Suprapubic skin (tissue), 4 donors: ENCODE measurements around the gene MEIOB. TPM values are rescaled to one million over a fixed set of nuclear protein-coding genes. Genes with fewer than 3 reads are reported as not detected.

ENCODE experiments used
- DNase-seq, 2 donors: peaks; one replicate each; pipeline ENCODE4 v3.0.0-alpha.2; 2019; ENCODE audit warnings: low spot score in 2 of 2
- H3K27ac ChIP-seq: fragments of 200-600 bp; sonication (generic); one replicate; pipeline ENCODE4 v1.5.1; 2019
- H3K27me3 ChIP-seq: fragments of 200-600 bp; sonication (generic); one replicate; pipeline ENCODE4 v1.5.1; 2019
- H3K36me3 ChIP-seq: fragments of 200-600 bp; sonication (generic); one replicate; pipeline ENCODE4 v1.5.1; 2019
- H3K4me1 ChIP-seq: fragments of 200-600 bp; sonication (generic); one replicate; pipeline ENCODE4 v1.5.1; 2019
- H3K4me3 ChIP-seq: fragments of 200-600 bp; sonication (generic); one replicate; pipeline ENCODE4 v1.5.1; 2019; ENCODE audit warnings: mild to moderate bottlenecking
- H3K9me3 ChIP-seq: fragments of 200-600 bp; sonication (generic); one replicate; pipeline ENCODE4 v1.5.1; 2019
- EP300 ChIP-seq: sonication (generic); formaldehyde crosslinking; IDR thresholded peaks from one replicate; pipeline ENCODE4 v1.6.1; 2017; ENCODE audit warnings: antibody characterized with exemption
- POLR2A ChIP-seq, 2 donors: fragments of 450-650 bp; IDR thresholded peaks; one replicate each; pipeline ENCODE4 v1.6.1; 2017; ENCODE audit warnings: antibody characterized with exemption in 2 of 2, mild to moderate bottlenecking in 2 of 2, moderate library complexity in 2 of 2
- POLR2AphosphoS5 ChIP-seq, 3 donors: sonication (generic); formaldehyde crosslinking; IDR thresholded peaks; one replicate each; pipeline ENCODE4 v1.6.1; 2017; ENCODE audit warnings: antibody characterized with exemption in 3 of 3
- WGBS: methylation state at CpG from one replicate; pipeline ENCODE4 v1.1.5; 2018; 5-methylcytosine and 5-hydroxymethylcytosine counted together
- total RNA-seq, 4 donors: library from RNA; depleted of rRNA; stranded (reverse); fragments of >200 nt; gene quantifications; one replicate each; pipeline ENCODE4 v1.1.0, GENCODE V29; 2016
- TF ChIP-seq, protein P1 (sequence below), 2 donors: fragments of 200-600 bp in 1 of 2; fragments of 450-650 bp in 1 of 2; sonication (generic) in 1 of 2; IDR thresholded peaks; one replicate each; pipeline ENCODE4 v1.5.1; 2016 to 2019; ENCODE audit warnings: antibody characterized with exemption in 2 of 2, mild to moderate bottlenecking in 1 of 2, moderate library complexity in 1 of 2

The MEIOB gene
- total RNA-seq, 4 donors from 2014 or later = 0.29 to 0.68 TPM; not detected in 2

DNA sequence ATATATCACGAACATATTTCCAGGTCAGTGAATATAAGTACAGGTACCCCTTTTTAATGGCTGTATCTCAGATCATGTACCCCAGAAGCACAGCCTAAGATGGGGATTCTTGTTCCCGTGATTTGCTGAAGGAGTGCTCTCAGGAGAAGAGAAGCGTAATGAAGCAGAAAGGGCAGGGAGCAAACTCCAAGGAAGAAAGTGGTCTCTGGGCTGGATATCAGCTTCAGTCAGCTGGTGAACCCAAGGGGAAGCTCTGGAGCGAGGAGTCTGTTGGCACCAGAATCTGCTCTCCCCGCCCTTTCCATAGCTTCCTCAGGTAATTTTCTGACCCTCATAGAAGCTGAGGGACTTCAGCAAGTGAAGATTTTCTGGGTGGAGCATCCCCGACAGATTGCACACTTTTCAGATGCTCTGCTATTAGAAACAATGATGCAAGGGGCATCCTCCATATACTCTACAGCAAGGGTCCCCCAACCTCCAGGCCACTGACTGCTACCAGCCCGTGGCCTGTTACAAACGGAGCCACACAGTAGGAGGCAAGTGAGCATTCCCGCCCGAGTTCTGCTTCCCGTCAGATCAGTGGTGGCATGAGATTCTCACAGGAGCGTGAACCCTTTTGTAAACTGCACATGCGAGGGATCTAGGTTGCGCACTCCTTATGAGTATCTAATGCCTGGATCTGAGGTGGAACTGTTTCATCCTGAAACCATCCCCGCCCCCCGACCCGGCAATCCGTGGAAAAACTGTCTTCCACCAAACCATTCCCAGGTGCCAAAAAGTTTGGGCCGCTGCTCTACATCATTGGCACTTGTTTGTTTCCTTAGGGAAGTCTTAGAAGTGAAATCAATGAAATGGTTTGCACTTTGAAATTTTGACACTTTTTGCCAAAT is 40.5 kb downstream of the MEIOB start:
- TF ChIP-seq, protein P1, sequence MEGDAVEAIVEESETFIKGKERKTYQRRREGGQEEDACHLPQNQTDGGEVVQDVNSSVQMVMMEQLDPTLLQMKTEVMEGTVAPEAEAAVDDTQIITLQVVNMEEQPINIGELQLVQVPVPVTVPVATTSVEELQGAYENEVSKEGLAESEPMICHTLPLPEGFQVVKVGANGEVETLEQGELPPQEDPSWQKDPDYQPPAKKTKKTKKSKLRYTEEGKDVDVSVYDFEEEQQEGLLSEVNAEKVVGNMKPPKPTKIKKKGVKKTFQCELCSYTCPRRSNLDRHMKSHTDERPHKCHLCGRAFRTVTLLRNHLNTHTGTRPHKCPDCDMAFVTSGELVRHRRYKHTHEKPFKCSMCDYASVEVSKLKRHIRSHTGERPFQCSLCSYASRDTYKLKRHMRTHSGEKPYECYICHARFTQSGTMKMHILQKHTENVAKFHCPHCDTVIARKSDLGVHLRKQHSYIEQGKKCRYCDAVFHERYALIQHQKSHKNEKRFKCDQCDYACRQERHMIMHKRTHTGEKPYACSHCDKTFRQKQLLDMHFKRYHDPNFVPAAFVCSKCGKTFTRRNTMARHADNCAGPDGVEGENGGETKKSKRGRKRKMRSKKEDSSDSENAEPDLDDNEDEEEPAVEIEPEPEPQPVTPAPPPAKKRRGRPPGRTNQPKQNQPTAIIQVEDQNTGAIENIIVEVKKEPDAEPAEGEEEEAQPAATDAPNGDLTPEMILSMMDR (IDR thresholded peaks at IDR 0.05) = no peak
- TF ChIP-seq POLR2A (IDR thresholded peaks at IDR 0.05) (no peak), EP300 (no peak), POLR2AphosphoS5 (IDR thresholded peaks at IDR 0.05) (no peak)
- Histone ChIP-seq H3K9me3 (no peaks in the 10 kb centered on the region), H3K4me3 (no peak overlapping the region), H3K27ac (no peak overlapping the region), H3K4me1 (peaks cover 55% of the 10 kb centered on the region), H3K27me3 (no peaks in the 10 kb centered on the region), H3K36me3 (peaks cover 4% of the 10 kb centered on the region)
- DNase-seq = peak in 1 of 2 donors; percentile 55
- 87% methylated on average over 16 of the region's 19 CpGs for WGBS

GRCh38 chr16:1830213-1830612 is 41.8 kb downstream of the MEIOB start:
- no peak overlapping the region for H3K4me3 ChIP-seq
- H3K27me3 ChIP-seq = no peaks in the 10 kb centered on the region
- DNase-seq = peak in 1 of 2 donors; percentile 35
- no peaks in the 10 kb centered on the region for H3K9me3 ChIP-seq
- peaks cover 4% of the 10 kb centered on the region for H3K36me3 ChIP-seq
- 25% methylated on average over 3 of the region's 3 CpGs for WGBS
- peaks cover 63% of the 10 kb centered on the region for H3K4me1 ChIP-seq
- H3K27ac ChIP-seq = no peak overlapping the region
- TF ChIP-seq POLR2A (IDR thresholded peaks at IDR 0.05) (no peak), EP300 (no peak), POLR2AphosphoS5 (IDR thresholded peaks at IDR 0.05) (no peak)
- TF ChIP-seq, protein P1 (IDR thresholded peaks at IDR 0.05) = no peak

- no peaks in the 10 kb centered on the region for H3K9me3 ChIP-seq
- peak in 1 of 2 donors; percentile 45 for DNase-seq
- peaks cover 61% of the 10 kb centered on the region for H3K4me1 ChIP-seq
- H3K27ac ChIP-seq = no peak overlapping the region
- H3K27me3 ChIP-seq = no peaks in the 10 kb centered on the region
- no peak for TF ChIP-seq POLR2A (IDR thresholded peaks at IDR 0.05)
- no peak for TF ChIP-seq POLR2AphosphoS5 (IDR thresholded peaks at IDR 0.05)
- TF ChIP-seq, protein P1 (IDR thresholded peaks at IDR 0.05) = no peak
- no peak for TF ChIP-seq EP300
- H3K4me3 ChIP-seq = peak overlapping the region; percentile 93
- 60% methylated on average over 10 of the region's 11 CpGs for WGBS
- peaks cover 4% of the 10 kb centered on the region for H3K36me3 ChIP-seq
Measured at GRCh38 chr16:1828645-1829410, 43.1 kb downstream of the MEIOB start.

- peak; percentile 95 to 96 for DNase-seq
- TF ChIP-seq, protein P1 (IDR thresholded peaks at IDR 0.05) = no peak
- peak in 2 of 3 donors; percentile 82 to 97 for TF ChIP-seq POLR2AphosphoS5 (IDR thresholded peaks at IDR 0.05)
- peaks cover 14% of the 10 kb centered on the region for H3K36me3 ChIP-seq
- H3K4me1 ChIP-seq = peaks cover 51% of the 10 kb centered on the region
- H3K4me3 ChIP-seq = peak within 1 kb of the TSS; percentile 93
- 0% methylated on average over 10 of the region's 104 CpGs for WGBS
- no peaks in the 10 kb centered on the region for H3K27me3 ChIP-seq
- no peaks in the 10 kb centered on the region for H3K9me3 ChIP-seq
- peak within 1 kb of the TSS; percentile 90 for H3K27ac ChIP-seq
Measured at GRCh38 chr16:1826691-1827573, 45.0 kb downstream of the MEIOB start, which contains the start of the genes FAHD1 and HAGH. FAHD1 (plus strand) TSS chr16:1827206; CDS start chr16:1827239, 33 bp downstream. HAGH (minus strand) TSS chr16:1826825; CDS start chr16:1826787, 38 bp downstream.
